WERI-Rb-1 (cell line): ENCODE data around the gene LTF.

Experiments used
- DNase-seq: peaks from one replicate; pipeline ENCODE4 v3.0.0-alpha.2; 2020
- H3K27ac ChIP-seq: fragments of 250-450 bp; sonication (Bioruptor Pico); 2 replicates; pipeline ENCODE4 v1.5.1; 2020; ENCODE audit warnings: mild to moderate bottlenecking, moderate library complexity
- H3K27me3 ChIP-seq: fragments of 250-450 bp; sonication (Bioruptor Pico); 2 replicates; pipeline ENCODE4 v1.5.1; 2021; ENCODE audit warnings: mild to moderate bottlenecking, low read depth, moderate library complexity; ENCODE audit not compliant: insufficient read depth, severe bottlenecking
- H3K36me3 ChIP-seq: fragments of 250-450 bp; sonication (Bioruptor Pico); 2 replicates; pipeline ENCODE4 v1.5.1; 2020; ENCODE audit warnings: mild to moderate bottlenecking, moderate library complexity
- H3K4me3 ChIP-seq: 2 replicates; pipeline ENCODE4 v1.5.1; 2011; ENCODE audit warnings: low read depth, mild to moderate bottlenecking, control low read depth, low read length
- H3K9me3 ChIP-seq: fragments of 250-450 bp; sonication (Bioruptor Pico); 2 replicates; pipeline ENCODE4 v1.5.1; 2021; ENCODE audit warnings: mild to moderate bottlenecking, moderate library complexity; ENCODE audit not compliant: severe bottlenecking
- TF ChIP-seq, protein P1 (sequence below): IDR thresholded peaks from 2 replicates; pipeline ENCODE4 v1.5.1; 2011; ENCODE audit warnings: low read depth, mild to moderate bottlenecking, control low read depth, inconsistent platforms, low read length

Gene LTF

DNA sequence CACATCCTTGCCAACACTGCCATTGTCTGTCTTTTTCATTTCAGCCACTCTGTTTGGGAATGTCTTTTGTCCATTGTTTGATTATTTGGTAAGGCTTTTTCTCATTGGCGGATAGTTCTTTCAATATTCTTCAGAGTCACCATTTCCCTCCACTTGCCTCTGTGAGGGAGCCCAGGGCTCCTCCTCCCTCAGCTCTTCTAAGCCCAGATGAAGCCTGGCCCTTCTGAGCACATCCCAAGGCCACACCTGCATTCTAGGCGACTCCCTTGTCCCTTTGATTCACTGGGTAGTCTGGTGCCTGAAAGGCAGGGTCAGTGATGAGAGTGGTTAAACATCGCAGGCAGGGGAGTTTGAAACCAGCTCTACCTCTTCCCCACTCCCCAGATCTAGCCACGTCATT is 12.4 kb upstream of the LTF start:
- Histone ChIP-seq H3K27ac (no peak overlapping the region), H3K27me3 (no peaks in the 10 kb centered on the region), H3K9me3 (no peaks in the 10 kb centered on the region), H3K4me3 (no peak overlapping the region), H3K36me3 (no peaks in the 10 kb centered on the region)
- TF ChIP-seq, protein P1, sequence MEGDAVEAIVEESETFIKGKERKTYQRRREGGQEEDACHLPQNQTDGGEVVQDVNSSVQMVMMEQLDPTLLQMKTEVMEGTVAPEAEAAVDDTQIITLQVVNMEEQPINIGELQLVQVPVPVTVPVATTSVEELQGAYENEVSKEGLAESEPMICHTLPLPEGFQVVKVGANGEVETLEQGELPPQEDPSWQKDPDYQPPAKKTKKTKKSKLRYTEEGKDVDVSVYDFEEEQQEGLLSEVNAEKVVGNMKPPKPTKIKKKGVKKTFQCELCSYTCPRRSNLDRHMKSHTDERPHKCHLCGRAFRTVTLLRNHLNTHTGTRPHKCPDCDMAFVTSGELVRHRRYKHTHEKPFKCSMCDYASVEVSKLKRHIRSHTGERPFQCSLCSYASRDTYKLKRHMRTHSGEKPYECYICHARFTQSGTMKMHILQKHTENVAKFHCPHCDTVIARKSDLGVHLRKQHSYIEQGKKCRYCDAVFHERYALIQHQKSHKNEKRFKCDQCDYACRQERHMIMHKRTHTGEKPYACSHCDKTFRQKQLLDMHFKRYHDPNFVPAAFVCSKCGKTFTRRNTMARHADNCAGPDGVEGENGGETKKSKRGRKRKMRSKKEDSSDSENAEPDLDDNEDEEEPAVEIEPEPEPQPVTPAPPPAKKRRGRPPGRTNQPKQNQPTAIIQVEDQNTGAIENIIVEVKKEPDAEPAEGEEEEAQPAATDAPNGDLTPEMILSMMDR = no peak
- DNase-seq = no peak

DNA sequence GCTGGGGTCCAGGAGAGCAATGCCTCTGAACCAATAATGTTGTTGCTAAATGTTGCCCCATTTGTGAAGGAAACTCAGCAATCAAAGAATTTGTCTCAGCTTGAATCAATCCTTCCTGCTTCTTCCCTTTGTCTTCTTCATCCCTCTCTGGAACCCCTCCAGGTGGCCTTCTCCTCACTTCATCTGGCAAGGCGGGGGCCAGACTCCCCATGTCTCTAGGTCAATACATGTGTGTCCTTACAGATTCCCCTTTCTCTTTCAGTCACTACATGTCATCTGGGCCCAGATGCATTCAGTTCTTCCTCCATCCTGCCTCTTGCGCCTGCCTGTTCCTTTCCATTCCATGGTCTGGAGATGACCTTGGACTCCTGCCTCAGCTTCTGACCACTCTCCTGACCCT is 8.0 kb upstream of the LTF start:
- Histone ChIP-seq H3K27me3 (no peaks in the 10 kb centered on the region), H3K4me3 (no peak overlapping the region), H3K9me3 (no peaks in the 10 kb centered on the region), H3K36me3 (no peaks in the 10 kb centered on the region), H3K27ac (no peak overlapping the region)
- no peak for DNase-seq
- TF ChIP-seq, protein P1 = no peak

DNA sequence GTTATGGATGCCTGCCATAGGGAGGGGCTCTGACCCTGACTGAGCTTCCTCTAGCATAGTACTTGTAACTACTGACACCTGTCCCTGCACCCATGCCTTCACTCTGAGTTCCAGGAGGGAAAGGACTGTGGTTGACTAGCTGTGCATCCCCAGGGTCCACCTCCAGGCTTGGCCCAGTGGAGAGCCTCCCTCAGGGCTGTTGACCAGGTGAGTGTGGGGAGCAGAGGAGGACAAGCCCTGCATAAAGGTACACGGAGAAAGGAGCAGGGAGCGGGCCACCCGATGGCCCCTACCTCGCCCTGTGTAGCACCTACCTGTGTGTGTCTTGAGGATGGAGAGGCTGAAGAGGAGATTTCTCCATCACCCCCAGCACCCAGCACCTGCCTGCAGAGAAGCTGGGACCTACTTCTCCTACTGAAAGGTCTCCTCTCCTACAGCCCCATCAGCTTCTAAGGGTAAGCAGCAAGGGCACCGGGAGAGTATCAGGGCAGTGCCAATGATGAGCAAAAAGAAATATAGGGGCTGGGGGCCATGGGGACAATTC is 6.7 kb upstream of the LTF start:
- no peak overlapping the region for H3K4me3 ChIP-seq
- no peaks in the 10 kb centered on the region for H3K27me3 ChIP-seq
- H3K27ac ChIP-seq = no peak overlapping the region
- TF ChIP-seq, protein P1 = no peak
- no peak for DNase-seq
- no peaks in the 10 kb centered on the region for H3K9me3 ChIP-seq
- no peaks in the 10 kb centered on the region for H3K36me3 ChIP-seq

DNA sequence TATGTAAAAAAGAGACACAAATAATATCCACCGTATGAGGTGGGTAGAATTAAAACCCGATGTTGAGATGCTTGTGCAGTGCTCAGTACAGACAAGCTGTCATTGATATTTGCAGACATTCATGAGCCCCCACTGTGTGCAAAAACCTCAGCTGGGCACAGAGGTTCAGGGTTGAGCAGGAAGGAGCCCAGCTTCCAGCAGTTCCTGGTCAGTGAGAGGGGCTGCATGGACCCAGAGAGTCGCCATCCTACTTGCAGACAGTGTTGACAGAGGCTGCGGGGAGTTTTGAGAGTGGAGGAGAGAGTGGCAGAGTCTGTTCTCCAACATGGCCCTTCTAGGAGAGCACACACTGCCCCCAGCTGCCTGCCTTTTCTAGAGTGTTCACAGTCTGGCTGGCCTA is 6.1 kb upstream of the LTF start:
- Histone ChIP-seq H3K36me3 (no peaks in the 10 kb centered on the region), H3K27me3 (no peaks in the 10 kb centered on the region), H3K4me3 (no peak overlapping the region), H3K27ac (no peak overlapping the region), H3K9me3 (no peaks in the 10 kb centered on the region)
- TF ChIP-seq, protein P1 = peak; percentile 33; the same call in 1 of the 2 replicates
- peak; percentile 20 for DNase-seq

DNA sequence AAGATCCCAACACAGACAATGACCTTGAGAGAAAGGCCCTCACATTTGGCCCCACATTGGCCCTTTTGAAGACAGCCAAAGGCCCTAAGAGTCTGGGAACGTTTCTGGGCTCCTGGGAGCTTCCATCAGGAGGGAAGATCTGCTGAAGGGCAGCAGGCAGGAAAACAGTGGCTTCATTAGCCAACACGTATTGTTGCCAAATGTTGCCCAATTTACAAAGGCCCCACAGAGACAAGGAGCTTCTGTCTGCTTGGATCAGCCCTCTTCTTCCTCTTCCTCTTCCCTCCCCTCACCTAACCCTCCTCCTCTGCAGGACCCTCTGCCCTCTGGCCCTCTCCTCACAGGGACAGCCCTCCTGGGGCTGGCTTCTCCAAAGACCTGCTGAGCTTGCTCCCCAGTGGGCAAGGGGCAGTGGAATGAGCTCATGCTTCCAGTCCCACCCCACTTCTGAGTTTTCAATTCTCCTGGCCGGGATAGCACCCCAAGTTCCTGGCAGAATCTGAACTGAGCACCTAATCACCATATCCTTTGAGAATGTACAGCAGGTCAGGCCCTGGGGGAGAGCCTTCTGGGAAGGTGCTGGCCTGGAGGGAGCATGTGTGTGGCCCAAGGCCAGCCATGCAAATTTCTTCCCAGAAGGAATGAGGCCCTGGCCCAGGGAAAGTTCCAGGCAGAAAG is 5.1 kb upstream of the LTF start:
- no peak for DNase-seq
- Histone ChIP-seq H3K27ac (no peak overlapping the region), H3K9me3 (no peaks in the 10 kb centered on the region), H3K36me3 (no peaks in the 10 kb centered on the region), H3K4me3 (no peak overlapping the region), H3K27me3 (peaks cover 4% of the 10 kb centered on the region)
- TF ChIP-seq, protein P1 = no peak
